ENCODE measurements around the gene IKBKE. TPM values are rescaled to one million over a fixed set of nuclear protein-coding genes. Genes with fewer than 3 reads are reported as not detected.

Gene IKBKE
- total RNA-seq, 1 experiment from 2014 or later = 5.1 TPM

- RAD21 ChIA-PET (ENCODE audit: low non-redundant PET in 1 of 2, low total read pairs in 2 of 2, uncharacterized antibody in 2 of 2, unreplicated experiment in 2 of 2) = no interaction called here
- CTCF ChIA-PET = interaction anchor here (0.6 kb wide), 1 partner anchor 1219 kb away, joined by 3 read pairs; no protein-coding TSS in a partner anchor
- TF ChIP-seq RAD21 (IDR thresholded peaks at IDR 0.05; ENCODE audit: low read depth) (no peak), CBX3 (IDR thresholded peaks at IDR 0.05; ENCODE audit: low read depth) (no peak), JUND (IDR thresholded peaks at IDR 0.05) (no peak), EZH2phosphoT487 (IDR thresholded peaks at IDR 0.05; ENCODE audit: borderline replicate concordance) (no peak), CEBPB (IDR thresholded peaks at IDR 0.05; ENCODE audit: low read depth) (no peak)
- Histone ChIP-seq H3K9ac (ENCODE audit: low read length) (no peak overlapping the region), H3K4me1 (ENCODE audit: control insufficient read depth in 1 of 2, insufficient read depth in 2 of 2, low read length in 2 of 2) (peaks cover 13 to 31% of the 10 kb centered on the region in 2 experiments), H3K36me3 (ENCODE audit: control insufficient read depth in 1 of 2, insufficient read depth in 2 of 2, low read length in 2 of 2) (no peaks in the 10 kb centered on the region), H4K20me1 (ENCODE audit: insufficient read depth) (no peaks in the 10 kb centered on the region), H3K79me2 (ENCODE audit: insufficient read depth, low read length) (no peaks in the 10 kb centered on the region), H3K9me3 (ENCODE audit: control insufficient read depth in 1 of 2, insufficient read depth in 1 of 2, low read depth in 1 of 2, low read length in 2 of 2) (no peaks in the 10 kb centered on the region), H2AFZ (ENCODE audit: low read depth, low read length, poor library complexity, severe bottlenecking) (no peak overlapping the region), H3K27ac (ENCODE audit: low read depth, low read length) (no peak overlapping the region), H3K9me2 (ENCODE audit: insufficient read depth) (no peaks in the 10 kb centered on the region), H3K4me2 (ENCODE audit: low read length) (no peak overlapping the region), H3K27me3 (ENCODE audit: insufficient read depth, low read length) (no peaks in the 10 kb centered on the region), H3K4me3 (replicated peaks in 1 of 2; ENCODE audit: low read depth in 1 of 2, low read length in 2 of 2) (no peak overlapping the region)
- DNase-seq (ENCODE audit: low read depth, low spot score) = no peak
- intact Hi-C loops (cut with micrococcal nuclease) = no loop called here
- no TSS peak for BruUV-seq (replicated peaks)
- no peak for ATAC-seq
- POLR2A ChIA-PET = no interaction called here
Measured at GRCh38 chr1:206518743-206519142, 48.5 kb downstream of the IKBKE start.

GRCh38 chr1:206521127-206521526, 50.9 kb downstream of the IKBKE start:
- DNase-seq (ENCODE audit: low read depth, low spot score) (no peak), ATAC-seq (no peak)
- Histone ChIP-seq H2AFZ (ENCODE audit: low read depth, low read length, poor library complexity, severe bottlenecking) (no peak overlapping the region), H3K9me2 (ENCODE audit: insufficient read depth) (no peaks in the 10 kb centered on the region), H3K9ac (ENCODE audit: low read length) (no peak overlapping the region), H3K9me3 (ENCODE audit: control insufficient read depth in 1 of 2, insufficient read depth in 1 of 2, low read depth in 1 of 2, low read length in 2 of 2) (no peaks in the 10 kb centered on the region), H4K20me1 (ENCODE audit: insufficient read depth) (no peaks in the 10 kb centered on the region), H3K4me2 (ENCODE audit: low read length) (no peak overlapping the region), H3K27me3 (ENCODE audit: insufficient read depth, low read length) (no peaks in the 10 kb centered on the region), H3K27ac (ENCODE audit: low read depth, low read length) (no peak overlapping the region), H3K4me1 (ENCODE audit: control insufficient read depth in 1 of 2, insufficient read depth in 2 of 2, low read length in 2 of 2) (peaks cover 9 to 17% of the 10 kb centered on the region in 2 experiments; a peak in 3 of 4 replicates), H3K4me3 (replicated peaks in 1 of 2; ENCODE audit: low read depth in 1 of 2, low read length in 2 of 2) (no peak overlapping the region), H3K36me3 (ENCODE audit: control insufficient read depth in 1 of 2, insufficient read depth in 2 of 2, low read length in 2 of 2) (no peaks in the 10 kb centered on the region), H3K79me2 (ENCODE audit: insufficient read depth, low read length) (no peaks in the 10 kb centered on the region)
- ChIA-PET POLR2A (no interaction called here), CTCF (interaction anchor here (1.4 kb wide), 1 partner anchor 91 kb away, joined by 3 read pairs; the partner anchor contains the start of gene EIF2D), RAD21 (ENCODE audit: low non-redundant PET in 1 of 2, low total read pairs in 2 of 2, uncharacterized antibody in 2 of 2, unreplicated experiment in 2 of 2) (no interaction called here)
- intact Hi-C loops (cut with micrococcal nuclease) = no loop called here
- no TSS peak for BruUV-seq (replicated peaks)
- TF ChIP-seq FOSL1 (IDR thresholded peaks at IDR 0.05; ENCODE audit: low read depth) = no peak
- TF ChIP-seq ELF1 (IDR thresholded peaks at IDR 0.05; ENCODE audit: borderline replicate concordance, low read depth) = no peak
- no peak for TF ChIP-seq RAD21 (IDR thresholded peaks at IDR 0.05; ENCODE audit: low read depth)
- no peak for TF ChIP-seq TCF7L2 (IDR thresholded peaks at IDR 0.05; ENCODE audit: borderline replicate concordance, extremely low read depth, insufficient read depth, insufficient read length)
- TF ChIP-seq YY1 (IDR thresholded peaks at IDR 0.05; ENCODE audit: extremely low read depth, insufficient replicate concordance, low read depth, low read length) = no peak
- TF ChIP-seq EGR1 (IDR thresholded peaks at IDR 0.05; ENCODE audit: low read depth) = no peak
- TF ChIP-seq EZH2phosphoT487 (IDR thresholded peaks at IDR 0.05; ENCODE audit: borderline replicate concordance) = no peak
- TF ChIP-seq CEBPB (IDR thresholded peaks at IDR 0.05; ENCODE audit: low read depth) = no peak
- no peak for TF ChIP-seq ZFX (IDR thresholded peaks at IDR 0.05)
- no peak for TF ChIP-seq CBX3 (IDR thresholded peaks at IDR 0.05; ENCODE audit: low read depth)
- TF ChIP-seq CTCF (IDR thresholded peaks at IDR 0.05 in 2 of 3, conservative IDR thresholded peaks at IDR 0.05 in 1 of 3; ENCODE audit: borderline replicate concordance in 1 of 3, insufficient read depth in 1 of 3, low read depth in 2 of 3, low read length in 2 of 3) = no peak
- no peak for TF ChIP-seq ZNF274 (IDR thresholded peaks at IDR 0.05; ENCODE audit: low read depth, low read length)
- TF ChIP-seq POLR2AphosphoS5 (IDR thresholded peaks at IDR 0.05; ENCODE audit: low read depth, low read length) = no peak
- no peak for TF ChIP-seq SP1 (IDR thresholded peaks at IDR 0.05; ENCODE audit: low read depth)
- TF ChIP-seq SRF (IDR thresholded peaks at IDR 0.05; ENCODE audit: low read depth) = no peak
- TF ChIP-seq MAX (IDR thresholded peaks at IDR 0.05) = no peak
